GM19324 (cell line): Measurements from ENCODE around the gene PNPLA3.
"Not testable (repeated sequence)": the region's sequence is repeated elsewhere in the genome, so short reads cannot be mapped to it uniquely, and the experiment has no call there.

Source experiments
- ATAC-seq: cut with Tn5 transposase; IDR thresholded peaks from one replicate; pipeline ENCODE4 v1.9.1; 2021; ENCODE audit warnings: mild to moderate bottlenecking, moderate library complexity; ENCODE audit not compliant: unreplicated experiment, low FRiP score

Gene PNPLA3

GRCh38 chr22:43889201-43889859, 34.3 kb upstream of the PNPLA3 start:
- no peak for ATAC-seq

GRCh38 chr22:43889860-43890253, 33.7 kb upstream of the PNPLA3 start:
- no peak for ATAC-seq

- no peak for ATAC-seq
Measured at GRCh38 chr22:43890901-43891331, 32.7 kb upstream of the PNPLA3 start.

- no peak for ATAC-seq
Measured at GRCh38 chr22:43891360-43892182, 32.0 kb upstream of the PNPLA3 start, which contains the start of gene PNPLA5. Gene PNPLA5 (minus strand): TSS chr22:43892013. CDS start chr22:43891880, 133 bp downstream.

GRCh38 chr22:43892183-43892894, 31.3 kb upstream of the PNPLA3 start:
- ATAC-seq = no peak

GRCh38 chr22:43893266-43893665, 30.3 kb upstream of the PNPLA3 start:
- ATAC-seq = no peak

- no peak for ATAC-seq
Measured at GRCh38 chr22:43894122-43894521, 29.5 kb upstream of the PNPLA3 start.

GRCh38 chr22:43895986-43896645, 27.5 kb upstream of the PNPLA3 start:
- ATAC-seq = no peak

GRCh38 chr22:43897751-43898261, 25.8 kb upstream of the PNPLA3 start:
- no peak for ATAC-seq

- no peak for ATAC-seq
Measured at GRCh38 chr22:43900206-43900605, 23.4 kb upstream of the PNPLA3 start.

- no peak for ATAC-seq
Measured at GRCh38 chr22:43901976-43902643, 21.5 kb upstream of the PNPLA3 start.

- not testable (repeated sequence) for ATAC-seq
Measured at GRCh38 chr22:43903033-43903432, 20.6 kb upstream of the PNPLA3 start.

- ATAC-seq = not testable (repeated sequence)
Measured at GRCh38 chr22:43904412-43904811, 19.2 kb upstream of the PNPLA3 start.

- ATAC-seq = no peak
Measured at GRCh38 chr22:43905681-43906080, 17.9 kb upstream of the PNPLA3 start.

- ATAC-seq = no peak
Measured at GRCh38 chr22:43909708-43910107, 13.9 kb upstream of the PNPLA3 start.

GRCh38 chr22:43910178-43910695, 13.4 kb upstream of the PNPLA3 start:
- ATAC-seq = no peak

- ATAC-seq = no peak
Measured at GRCh38 chr22:43911351-43911750, 12.3 kb upstream of the PNPLA3 start.

- no peak for ATAC-seq
Measured at GRCh38 chr22:43917521-43917920, 6.1 kb upstream of the PNPLA3 start.

- no peak for ATAC-seq
Measured at GRCh38 chr22:43919106-43919973, 4.3 kb upstream of the PNPLA3 start.
